GM21526 (cell line): ENCODE data around the gene FAM111A.

Experiments
- ATAC-seq: cut with Tn5 transposase; IDR thresholded peaks from one replicate; pipeline ENCODE4 v1.9.1; 2021; ENCODE audit warnings: moderate library complexity; ENCODE audit not compliant: unreplicated experiment, low FRiP score

Gene FAM111A

GRCh38 chr11:59197991-59198390 lies 55.3 kb downstream of the FAM111A start:
- no peak for ATAC-seq

- ATAC-seq: no peak
Observed at GRCh38 chr11:59198726-59199125, 56.1 kb downstream of the FAM111A start.

GRCh38 chr11:59199546-59200422 lies 57.1 kb downstream of the FAM111A start:
- ATAC-seq: peak; percentile 46

GRCh38 chr11:59200423-59200746 lies 57.7 kb downstream of the FAM111A start:
- no peak for ATAC-seq

- ATAC-seq: no peak
Observed at GRCh38 chr11:59201353-59201752, 58.7 kb downstream of the FAM111A start.
